GM19240 (cell line): ENCODE data around the gene ACACA.
A peak's percentile ranks its signal among the peaks of the same experiment; 100 is the strongest.
"Not testable (repeated sequence)": the region's sequence is repeated elsewhere in the genome, so short reads cannot be mapped to it uniquely, and the experiment has no call there.

Source experiments
- DNase-seq: peaks from one replicate; pipeline ENCODE4 v3.0.0; 2011; ENCODE audit warnings: low spot score; ENCODE audit not compliant: insufficient read length

ACACA gene

GRCh38 chr17:37393352-37393751 lies 13.3 kb downstream of the ACACA start:
- DNase-seq = no peak

GRCh38 chr17:37392024-37392590 lies 14.5 kb downstream of the ACACA start:
- no peak for DNase-seq

DNA sequence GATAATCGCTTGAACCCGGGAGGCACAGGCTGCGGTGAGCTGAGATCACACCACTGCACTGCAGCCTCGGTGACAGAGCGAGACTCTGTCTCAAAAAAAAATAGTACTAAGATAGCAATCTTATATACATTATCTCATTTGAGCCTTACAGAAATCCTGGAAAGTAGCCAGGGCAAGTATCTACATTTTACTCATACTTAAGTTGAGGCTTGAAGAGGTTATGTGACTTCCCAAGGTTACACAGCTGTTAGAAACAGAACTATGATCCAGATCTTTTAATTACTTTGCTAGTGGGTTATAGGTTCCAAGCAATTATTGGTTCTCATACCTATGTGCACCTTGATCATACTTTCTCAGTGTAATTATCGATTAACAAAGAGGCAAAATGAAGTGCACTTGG lies 15.5 kb downstream of the ACACA start:
- DNase-seq = no peak

GRCh38 chr17:37389160-37389559 lies 17.5 kb downstream of the ACACA start:
- DNase-seq = no peak

DNA sequence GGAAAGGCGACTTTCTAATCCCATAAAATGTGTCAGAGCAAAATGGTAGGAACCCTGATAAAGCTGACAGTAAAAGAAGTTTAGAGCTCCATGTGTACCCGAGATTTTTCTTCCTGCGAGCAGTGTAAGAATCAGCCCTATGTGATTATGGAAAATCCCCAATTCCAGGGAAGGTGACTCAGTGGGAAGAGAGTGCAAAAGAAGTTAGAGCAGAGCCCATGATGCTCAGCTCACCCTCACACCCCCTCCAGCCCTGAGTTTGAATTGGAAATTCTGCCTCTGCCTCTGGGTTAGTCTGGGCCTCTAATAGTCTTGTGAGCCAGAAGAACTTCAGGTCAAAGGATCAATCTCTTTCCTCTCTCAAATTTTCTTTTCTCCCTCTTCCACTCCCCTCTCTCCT lies 18.4 kb downstream of the ACACA start:
- DNase-seq = no peak

- no peak for DNase-seq
Observed at GRCh38 chr17:37386462-37386861, 20.2 kb downstream of the ACACA start.

DNA sequence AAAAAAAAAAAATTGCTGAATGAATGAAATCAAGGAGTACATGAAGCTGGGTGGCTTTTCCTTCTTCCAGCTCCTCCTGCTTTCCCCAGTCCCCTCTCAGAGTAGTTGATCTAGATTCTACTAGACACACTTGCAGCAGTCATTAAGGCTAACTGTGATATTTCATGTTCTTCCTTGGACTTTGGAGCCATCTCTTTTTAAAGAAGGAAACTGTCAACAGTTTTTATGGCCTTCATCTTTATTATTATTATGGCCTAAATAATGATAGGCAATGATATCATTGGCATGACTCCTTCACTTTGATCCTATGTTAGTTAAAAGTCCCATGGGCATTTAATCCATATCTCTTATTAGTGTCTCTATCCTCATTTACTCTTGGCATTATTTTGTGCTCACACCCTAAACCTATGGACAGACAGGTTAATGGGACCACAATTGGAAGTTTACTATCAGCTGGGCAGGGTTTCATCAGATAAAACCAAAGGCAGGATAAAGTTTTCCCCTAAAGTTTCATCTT lies 21.1 kb downstream of the ACACA start:
- no peak for DNase-seq

- DNase-seq = no peak
Observed at GRCh38 chr17:37384560-37385149, 22.0 kb downstream of the ACACA start.

DNA sequence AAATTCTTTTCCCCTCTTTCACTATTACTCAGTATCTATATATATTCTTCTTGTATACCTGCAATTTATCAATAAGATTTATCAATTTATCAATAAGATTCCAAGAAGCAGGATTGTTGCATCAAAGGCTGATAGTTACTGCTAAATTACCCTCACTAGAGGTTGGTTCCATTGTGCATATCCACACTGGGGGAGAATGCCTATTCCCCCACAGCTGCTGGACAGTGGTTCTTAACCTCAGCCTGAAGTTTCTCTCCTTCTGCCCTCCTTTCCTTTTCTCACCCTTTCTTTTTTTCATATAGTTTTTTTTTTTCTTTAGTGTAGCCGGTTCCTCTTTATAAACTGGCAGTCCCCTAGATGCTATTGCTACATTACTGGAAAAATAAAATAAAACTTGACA lies 24.6 kb downstream of the ACACA start:
- DNase-seq = no peak

DNA sequence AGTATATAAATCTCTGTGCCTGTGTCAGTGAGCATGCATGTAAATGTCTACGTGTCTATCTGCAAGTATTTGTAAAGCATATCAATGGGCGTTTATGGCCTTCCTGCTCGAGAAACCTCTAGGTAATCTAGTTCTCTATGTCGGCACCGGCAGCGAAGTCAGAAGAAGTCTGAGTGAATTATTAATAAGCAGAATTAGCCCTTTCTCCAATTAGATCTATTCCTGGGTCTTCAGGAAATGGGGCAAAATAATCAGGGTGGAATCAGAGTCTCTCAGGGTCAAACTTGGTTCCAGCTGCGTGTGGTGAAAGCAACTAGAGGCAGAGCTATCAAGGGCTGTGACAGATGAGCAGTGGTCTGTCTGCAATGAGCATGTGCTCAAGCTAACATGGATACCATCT lies 30.9 kb downstream of the ACACA start, which contains the start of gene C17orf78:
Gene C17orf78 (plus strand): TSS at position 280 of the 400 bp plus-strand sequence. CDS start 108 bp downstream, at position 388.
- DNase-seq = no peak

GRCh38 chr17:37373530-37374159 lies 33.0 kb downstream of the ACACA start:
- peak; percentile 41 for DNase-seq

DNA sequence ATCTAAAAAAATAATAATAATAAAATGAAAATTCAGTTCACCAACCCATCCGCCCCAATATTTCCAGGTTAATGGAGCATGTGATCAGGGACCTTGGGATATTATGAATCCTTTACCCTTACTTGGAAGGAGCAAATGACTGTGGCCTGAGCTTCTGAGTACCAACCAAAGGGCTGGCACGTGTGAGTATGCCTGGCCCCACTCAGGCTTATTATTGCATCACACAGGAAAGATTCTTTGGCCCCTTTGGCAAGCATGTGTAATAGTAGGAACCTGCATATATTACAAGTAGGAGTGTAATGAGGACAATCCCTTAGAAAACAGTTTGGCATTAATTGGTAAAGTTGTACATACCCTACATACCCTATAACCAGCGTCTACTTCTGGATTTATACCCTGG lies 38.1 kb downstream of the ACACA start:
- DNase-seq = no peak

- no peak for DNase-seq
Observed at GRCh38 chr17:37365589-37365988, 41.0 kb downstream of the ACACA start.

DNA sequence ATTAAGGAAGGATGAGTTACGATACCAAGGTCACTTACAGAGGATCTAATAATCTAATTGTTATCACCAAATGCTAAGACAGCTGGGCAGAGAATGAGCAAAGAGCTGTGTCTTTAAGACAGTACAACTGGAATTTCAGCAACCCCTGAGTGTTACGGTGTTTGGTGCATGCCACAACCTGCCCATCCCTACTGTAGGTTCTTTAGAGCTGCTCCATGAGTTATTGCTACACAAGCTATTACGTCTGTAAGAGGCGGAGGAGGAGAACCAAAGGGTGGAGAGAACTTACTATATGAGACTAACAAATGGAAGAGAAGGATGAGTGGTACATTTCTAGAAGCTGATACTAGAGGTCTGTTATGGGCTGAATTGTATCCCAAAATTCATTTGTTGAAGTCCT lies 45.1 kb downstream of the ACACA start:
- no peak for DNase-seq

DNA sequence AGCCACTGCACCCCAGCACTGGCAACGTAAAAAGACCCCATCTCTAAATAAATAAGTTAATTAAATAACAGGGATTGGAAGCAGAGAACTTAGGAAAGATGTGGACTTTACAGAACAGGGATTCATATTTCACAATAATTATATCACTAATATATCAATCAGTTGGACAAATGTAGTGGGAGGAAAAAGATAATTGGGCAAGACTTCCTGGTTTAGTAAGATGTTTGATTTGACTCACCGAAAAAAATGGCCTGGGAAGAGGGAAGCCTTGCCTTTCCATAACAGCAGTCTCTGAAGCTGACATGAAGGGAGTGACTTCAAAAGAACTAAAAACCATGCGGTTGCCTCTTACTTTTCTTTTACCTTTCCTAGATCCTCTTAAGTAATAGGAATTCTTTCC lies 46.0 kb downstream of the ACACA start:
- no peak for DNase-seq

- no peak for DNase-seq
Observed at GRCh38 chr17:37359682-37360188, 46.9 kb downstream of the ACACA start.

DNA sequence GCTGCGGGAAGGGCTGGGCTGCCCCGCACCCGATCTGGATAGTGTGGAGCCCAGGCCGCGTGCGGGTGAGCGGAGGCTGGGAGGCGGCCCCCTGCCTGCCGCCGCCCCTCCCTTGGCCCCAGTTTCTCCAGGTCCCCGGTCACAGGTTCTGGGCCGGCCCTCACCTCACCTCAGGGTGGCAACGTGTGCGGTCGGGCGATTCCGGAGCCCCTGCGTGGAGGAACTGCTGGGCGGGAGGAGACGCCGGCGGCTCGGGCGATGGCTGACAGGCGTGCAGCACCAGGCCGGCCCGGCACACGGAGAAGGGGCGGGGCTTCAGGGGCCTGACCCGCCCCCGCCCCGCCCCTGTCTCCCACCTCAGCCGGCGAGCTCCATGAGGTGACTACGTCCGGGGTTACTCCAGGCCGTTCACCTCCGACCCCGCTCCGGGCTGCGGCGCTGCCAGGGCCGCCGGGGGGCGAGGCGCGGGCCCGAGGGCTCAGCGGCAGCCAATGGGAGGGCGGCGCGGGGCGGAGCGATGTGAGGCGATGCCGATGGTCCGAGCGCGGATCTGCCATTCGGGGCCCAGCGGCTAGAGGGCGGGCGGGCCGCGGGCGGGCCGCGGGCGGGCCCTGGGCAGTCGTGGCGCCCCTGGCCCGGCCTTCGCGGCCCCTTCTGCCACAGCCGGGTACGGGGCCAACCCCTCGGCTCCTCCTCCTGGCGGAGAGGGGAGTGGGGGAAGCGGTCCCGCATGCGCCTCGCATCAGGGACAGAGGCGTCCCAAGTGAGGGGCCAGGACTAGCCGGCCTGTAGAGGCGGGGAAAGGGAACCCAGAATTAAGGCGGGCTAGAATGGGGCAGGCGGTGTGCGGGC lies 47.6 kb downstream of the ACACA start:
- peak; percentile 96 for DNase-seq

- peak; percentile 32 for DNase-seq
Observed at GRCh38 chr17:37358098-37358829, 48.4 kb downstream of the ACACA start.

GRCh38 chr17:37356796-37357569 lies 49.7 kb downstream of the ACACA start:
- not testable (repeated sequence) for DNase-seq

- DNase-seq = not testable (repeated sequence)
Observed at GRCh38 chr17:37346863-37347402, 59.7 kb downstream of the ACACA start.
